Pons (tissue), 1 donor: ENCODE results near the gene ZNF213.

Experiments
- DNase-seq: peaks from one replicate; pipeline ENCODE4 v3.0.0-alpha.2; 2016; ENCODE audit warnings: low spot score

Gene ZNF213

GRCh38 chr16:3101018-3101840 lies 33.6 kb upstream of the ZNF213 start:
- no peak for DNase-seq

- no peak for DNase-seq
Measured at GRCh38 chr16:3101841-3102470, 32.9 kb upstream of the ZNF213 start.

GRCh38 chr16:3106205-3106928 lies 28.5 kb upstream of the ZNF213 start:
- peak; percentile 43 for DNase-seq

GRCh38 chr16:3112058-3112880 lies 22.6 kb upstream of the ZNF213 start, which contains the start of gene ZNF205:
ZNF205 (plus strand) TSS chr16:3112586; CDS start chr16:3113431, 845 bp downstream.
- DNase-seq = peak; percentile 68

GRCh38 chr16:3112881-3113574 lies 21.8 kb upstream of the ZNF213 start:
- DNase-seq = no peak

GRCh38 chr16:3113765-3114479 lies 20.9 kb upstream of the ZNF213 start:
- no peak for DNase-seq

GRCh38 chr16:3115003-3115402 lies 19.8 kb upstream of the ZNF213 start:
- no peak for DNase-seq

- DNase-seq = no peak
Measured at GRCh38 chr16:3115561-3115960, 19.3 kb upstream of the ZNF213 start.

- no peak for DNase-seq
Measured at GRCh38 chr16:3118204-3118790, 16.5 kb upstream of the ZNF213 start.

- no peak for DNase-seq
Measured at GRCh38 chr16:3118846-3119245, 16.0 kb upstream of the ZNF213 start.

GRCh38 chr16:3119286-3119685 lies 15.5 kb upstream of the ZNF213 start:
- no peak for DNase-seq

- DNase-seq = no peak
Measured at GRCh38 chr16:3119701-3120408, 15.0 kb upstream of the ZNF213 start.

GRCh38 chr16:3120435-3120834 lies 14.4 kb upstream of the ZNF213 start:
- no peak for DNase-seq

- no peak for DNase-seq
Measured at GRCh38 chr16:3121851-3122467, 12.9 kb upstream of the ZNF213 start.

GRCh38 chr16:3122926-3123570 lies 11.8 kb upstream of the ZNF213 start:
- no peak for DNase-seq

- peak; percentile 94 for DNase-seq
Measured at GRCh38 chr16:3123986-3124886, 10.6 kb upstream of the ZNF213 start.

GRCh38 chr16:3127745-3128144 lies 7.1 kb upstream of the ZNF213 start:
- no peak for DNase-seq
